Ovary (tissue), 3 donors: ENCODE data around the gene NFKBIL1.

ENCODE experiments used
- POLR2A ChIP-seq: fragments of 450-650 bp; IDR thresholded peaks from one replicate; pipeline ENCODE4 v1.6.1; 2017; ENCODE audit warnings: antibody characterized with exemption, mild to moderate bottlenecking, moderate library complexity
- TF ChIP-seq, protein P1 (sequence below), 3 donors: fragments of 450-650 bp in 2 of 3; fragments of 200-600 bp in 1 of 3; IDR thresholded peaks; one replicate each; pipeline versions ENCODE4 v1.5.1 to v1.8.0; 2016 to 2022; ENCODE audit warnings: antibody characterized with exemption in 3 of 3, mild to moderate bottlenecking in 1 of 3
- donor health status: DM: no; HTN: no; CAD: no.

DNA sequence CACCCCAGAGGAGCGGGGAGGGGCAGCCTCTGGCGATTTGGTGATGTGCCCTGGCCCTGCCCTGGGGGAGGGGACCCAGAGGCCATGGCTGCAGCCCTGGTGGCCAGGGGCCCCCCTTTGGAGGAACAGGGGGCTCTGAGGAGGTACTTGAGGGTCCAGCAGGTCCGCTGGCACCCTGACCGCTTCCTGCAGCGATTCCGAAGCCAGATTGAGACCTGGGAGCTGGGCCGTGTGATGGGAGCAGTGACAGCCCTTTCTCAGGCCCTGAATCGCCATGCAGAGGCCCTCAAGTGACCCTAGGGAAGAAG is 10.9 kb downstream of the NFKBIL1 start:
- TF ChIP-seq, protein P1, sequence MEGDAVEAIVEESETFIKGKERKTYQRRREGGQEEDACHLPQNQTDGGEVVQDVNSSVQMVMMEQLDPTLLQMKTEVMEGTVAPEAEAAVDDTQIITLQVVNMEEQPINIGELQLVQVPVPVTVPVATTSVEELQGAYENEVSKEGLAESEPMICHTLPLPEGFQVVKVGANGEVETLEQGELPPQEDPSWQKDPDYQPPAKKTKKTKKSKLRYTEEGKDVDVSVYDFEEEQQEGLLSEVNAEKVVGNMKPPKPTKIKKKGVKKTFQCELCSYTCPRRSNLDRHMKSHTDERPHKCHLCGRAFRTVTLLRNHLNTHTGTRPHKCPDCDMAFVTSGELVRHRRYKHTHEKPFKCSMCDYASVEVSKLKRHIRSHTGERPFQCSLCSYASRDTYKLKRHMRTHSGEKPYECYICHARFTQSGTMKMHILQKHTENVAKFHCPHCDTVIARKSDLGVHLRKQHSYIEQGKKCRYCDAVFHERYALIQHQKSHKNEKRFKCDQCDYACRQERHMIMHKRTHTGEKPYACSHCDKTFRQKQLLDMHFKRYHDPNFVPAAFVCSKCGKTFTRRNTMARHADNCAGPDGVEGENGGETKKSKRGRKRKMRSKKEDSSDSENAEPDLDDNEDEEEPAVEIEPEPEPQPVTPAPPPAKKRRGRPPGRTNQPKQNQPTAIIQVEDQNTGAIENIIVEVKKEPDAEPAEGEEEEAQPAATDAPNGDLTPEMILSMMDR (IDR thresholded peaks at IDR 0.05): no peak
- no peak for TF ChIP-seq POLR2A
